Activated CD4-positive, alpha-beta T cell treated with anti-CD3 and anti-CD28 coated beads, Interleukin-2, Interleukin-4, amounts not matched to agents 100 ng/mL and 50 ng/mL, durations not matched to agents 16 hours and 8 hours (primary cell): Measurements from ENCODE around the gene ITGA11.

ENCODE experiments used
- DNase-seq: peaks from one replicate; pipeline ENCODE4 v3.0.0-alpha.2; 2020; ENCODE audit warnings: low spot score

ITGA11 gene

DNA sequence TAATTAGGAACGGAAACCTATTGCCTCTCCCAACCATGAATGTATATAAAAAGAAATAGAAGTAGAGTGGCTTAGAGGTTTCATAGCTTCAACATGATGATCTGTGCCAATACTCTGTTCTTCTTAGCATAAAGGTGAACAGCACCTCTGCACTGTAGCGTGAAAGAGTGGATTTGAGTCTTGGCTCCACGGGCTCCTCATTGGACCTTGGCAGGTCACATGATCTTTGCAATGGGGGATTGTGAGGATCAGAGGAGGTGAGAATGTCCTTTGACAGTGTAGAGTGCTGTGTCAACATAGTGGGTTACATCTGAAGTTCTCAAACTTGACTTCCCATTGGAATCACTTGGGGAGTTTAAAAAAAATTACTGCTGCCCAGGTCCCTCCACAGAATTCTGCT lies 103.0 kb downstream of the ITGA11 start:
- DNase-seq = no peak

DNA sequence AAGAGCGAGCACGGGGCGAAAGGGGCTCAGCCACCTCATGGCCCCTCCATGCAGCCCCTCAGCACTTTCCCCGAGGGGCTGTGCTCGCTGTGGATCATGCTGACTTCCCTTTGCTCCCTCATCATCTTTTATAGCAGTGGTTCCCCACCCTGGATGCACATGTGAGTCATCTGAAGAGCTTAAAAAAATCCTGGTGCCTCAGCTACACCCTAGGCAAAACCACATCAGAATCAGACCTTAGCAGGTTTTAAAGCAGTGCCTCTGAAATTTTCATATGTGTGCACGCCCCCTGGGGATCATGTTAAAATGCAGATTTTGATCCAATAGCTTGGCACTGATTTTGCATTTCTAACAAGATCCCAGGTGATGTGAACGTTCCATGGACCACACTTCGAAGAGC lies 103.5 kb downstream of the ITGA11 start:
- DNase-seq = no peak

DNA sequence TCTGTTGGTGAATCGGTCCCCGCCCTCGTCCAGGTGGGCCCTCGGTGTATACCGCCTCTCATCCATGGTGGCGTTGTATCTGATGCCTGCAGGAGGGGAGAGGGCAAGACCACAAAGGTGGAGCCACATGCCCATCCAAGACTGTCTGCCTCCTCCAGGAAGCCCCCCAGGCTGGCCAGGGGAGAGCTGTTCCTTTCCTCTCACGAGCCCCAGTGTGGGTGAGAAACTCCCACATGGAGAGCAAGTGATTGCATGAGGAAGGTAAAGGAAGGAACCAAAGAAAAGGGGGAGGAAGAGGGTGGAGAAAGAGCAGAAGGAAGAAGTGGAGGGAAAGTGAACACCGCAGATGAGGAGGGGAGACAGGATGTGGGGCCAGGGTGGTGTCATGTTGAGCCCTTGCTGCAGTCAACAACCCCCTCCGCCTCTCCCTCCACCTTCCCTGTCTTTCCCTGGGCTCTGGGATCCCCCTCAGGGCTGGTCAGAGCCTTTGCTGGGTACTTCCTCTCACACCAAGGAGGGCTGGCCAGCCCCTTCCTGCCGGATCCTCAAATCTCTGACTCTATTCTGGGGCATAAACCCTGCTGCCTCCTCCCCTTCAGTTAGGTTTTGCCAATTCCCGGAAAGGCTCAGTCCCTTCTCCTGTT lies 105.1 kb downstream of the ITGA11 start:
- no peak for DNase-seq

DNA sequence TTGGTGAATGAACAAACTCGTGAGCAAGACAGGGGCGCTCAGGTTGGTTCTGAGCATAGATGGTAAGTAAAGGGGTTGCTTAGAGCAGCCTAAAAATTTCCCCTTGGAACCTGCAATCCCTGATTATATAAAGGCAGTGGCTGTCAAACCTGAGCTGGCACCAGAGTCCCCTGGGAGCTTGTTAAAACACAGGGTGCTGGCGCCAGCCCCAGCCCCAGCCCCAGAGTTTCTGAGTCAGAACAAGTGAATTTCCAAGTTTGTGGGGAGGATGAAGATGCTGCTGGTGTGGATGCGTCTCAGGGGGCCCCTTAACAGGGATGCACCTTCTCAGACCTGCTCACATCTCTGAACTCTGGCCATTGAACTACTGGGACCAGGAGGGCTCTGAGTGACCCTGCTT lies 106.2 kb downstream of the ITGA11 start:
- no peak for DNase-seq

DNA sequence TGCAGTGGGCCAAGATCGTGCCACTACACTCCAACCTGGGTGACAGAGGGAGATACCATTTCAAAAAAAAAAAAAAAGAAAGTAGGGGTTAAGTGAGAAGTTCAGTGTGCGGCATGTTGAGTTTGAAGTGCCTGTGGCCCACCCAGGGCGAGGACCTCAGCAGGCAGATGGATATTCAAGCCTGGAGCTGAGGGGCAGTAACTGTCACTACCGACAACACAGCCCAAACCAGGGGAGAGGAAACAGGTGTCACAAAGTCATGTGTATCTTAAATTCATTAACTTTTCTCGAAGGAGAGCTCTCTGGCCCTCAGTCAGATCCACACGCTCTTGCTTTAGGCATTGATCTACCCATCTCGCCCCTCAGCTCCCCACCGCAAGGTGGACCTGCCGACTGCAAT lies 109.2 kb downstream of the ITGA11 start:
- no peak for DNase-seq

DNA sequence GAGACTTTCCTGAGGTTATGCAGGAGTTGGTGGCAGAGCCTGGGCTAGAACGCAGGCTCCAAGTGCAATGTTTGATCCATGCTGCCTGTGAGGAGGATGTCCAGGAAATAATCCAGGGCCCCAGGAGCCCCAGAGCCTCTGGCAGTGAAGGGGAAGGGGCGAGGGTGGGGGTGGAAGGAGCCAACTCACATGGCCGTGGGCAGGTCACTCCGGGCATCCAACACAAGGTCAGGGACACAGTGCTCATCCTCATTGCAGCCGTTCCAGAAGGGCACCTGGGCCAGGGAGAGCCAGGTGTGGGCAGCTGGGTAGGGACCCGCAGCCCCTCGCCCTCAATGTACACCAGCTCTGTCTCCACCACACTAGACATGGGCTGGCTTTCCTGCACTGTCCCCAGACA lies 110.7 kb downstream of the ITGA11 start:
- DNase-seq = no peak

DNA sequence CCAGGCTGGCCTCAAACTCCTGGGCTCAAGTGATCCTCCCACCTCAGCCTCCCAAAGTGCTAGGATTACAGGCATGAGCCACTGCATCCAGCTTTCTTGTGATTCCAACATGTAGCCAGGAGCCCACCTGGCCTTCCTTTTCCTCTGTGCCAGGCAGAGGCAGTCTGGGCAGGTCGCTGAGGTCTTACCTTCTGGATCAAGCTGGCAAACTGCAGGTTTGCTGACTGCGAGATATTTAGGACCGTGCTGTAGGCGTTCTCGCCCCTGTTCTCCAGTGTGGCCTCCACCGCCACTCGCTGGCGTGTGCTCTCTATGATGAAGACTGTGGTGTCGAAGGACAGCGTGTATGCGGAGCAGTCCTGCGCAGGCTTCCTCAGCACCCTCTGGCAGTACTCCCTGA lies 112.0 kb downstream of the ITGA11 start:
- no peak for DNase-seq

DNA sequence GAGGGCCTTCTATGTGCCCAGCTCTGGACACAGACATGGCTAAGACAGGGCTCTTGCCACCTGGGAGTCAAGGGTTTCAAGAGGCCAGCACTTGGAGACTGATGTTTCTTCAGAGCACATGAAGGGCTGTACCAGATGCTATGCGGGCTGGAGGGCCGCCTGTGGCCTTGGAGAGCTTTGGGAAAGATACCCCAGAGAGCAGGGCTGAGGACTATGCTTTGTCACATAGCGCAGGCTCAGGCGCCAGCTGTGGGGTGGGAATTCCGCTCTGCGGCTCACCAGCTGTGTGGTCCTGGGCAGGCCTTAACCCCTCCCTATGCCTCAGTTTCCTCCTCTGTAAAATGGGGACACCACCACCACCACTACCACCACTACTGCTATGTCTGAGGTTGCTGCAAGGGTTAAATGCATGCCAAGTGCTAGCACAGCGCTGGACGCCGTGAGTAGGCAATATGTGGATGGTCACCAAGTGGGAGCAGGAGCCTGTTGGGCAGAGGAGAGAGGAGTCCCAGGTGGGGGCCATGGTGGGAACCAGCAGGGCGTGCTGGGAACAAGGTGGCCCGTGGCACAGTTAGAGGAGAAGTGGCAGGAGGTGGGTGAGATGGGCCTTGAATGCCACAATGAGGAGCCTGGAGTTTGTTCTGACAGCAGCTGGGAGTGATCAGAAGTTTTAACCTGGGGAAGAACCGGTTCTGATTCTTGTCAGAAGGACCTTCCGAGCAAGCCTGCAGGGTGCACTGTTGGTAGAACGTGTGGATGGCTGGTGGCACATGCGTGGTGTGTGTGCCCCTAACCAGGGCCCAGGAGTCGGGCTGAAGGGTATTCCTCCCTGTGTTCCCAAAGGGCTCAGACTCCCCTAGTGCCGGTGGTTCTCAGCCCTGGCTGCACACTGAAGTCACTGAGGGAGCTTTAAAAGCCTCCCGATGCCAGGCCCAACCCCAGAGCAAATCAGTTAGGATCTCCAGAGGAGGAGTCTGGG lies 112.7 kb downstream of the ITGA11 start:
- DNase-seq = no peak

DNA sequence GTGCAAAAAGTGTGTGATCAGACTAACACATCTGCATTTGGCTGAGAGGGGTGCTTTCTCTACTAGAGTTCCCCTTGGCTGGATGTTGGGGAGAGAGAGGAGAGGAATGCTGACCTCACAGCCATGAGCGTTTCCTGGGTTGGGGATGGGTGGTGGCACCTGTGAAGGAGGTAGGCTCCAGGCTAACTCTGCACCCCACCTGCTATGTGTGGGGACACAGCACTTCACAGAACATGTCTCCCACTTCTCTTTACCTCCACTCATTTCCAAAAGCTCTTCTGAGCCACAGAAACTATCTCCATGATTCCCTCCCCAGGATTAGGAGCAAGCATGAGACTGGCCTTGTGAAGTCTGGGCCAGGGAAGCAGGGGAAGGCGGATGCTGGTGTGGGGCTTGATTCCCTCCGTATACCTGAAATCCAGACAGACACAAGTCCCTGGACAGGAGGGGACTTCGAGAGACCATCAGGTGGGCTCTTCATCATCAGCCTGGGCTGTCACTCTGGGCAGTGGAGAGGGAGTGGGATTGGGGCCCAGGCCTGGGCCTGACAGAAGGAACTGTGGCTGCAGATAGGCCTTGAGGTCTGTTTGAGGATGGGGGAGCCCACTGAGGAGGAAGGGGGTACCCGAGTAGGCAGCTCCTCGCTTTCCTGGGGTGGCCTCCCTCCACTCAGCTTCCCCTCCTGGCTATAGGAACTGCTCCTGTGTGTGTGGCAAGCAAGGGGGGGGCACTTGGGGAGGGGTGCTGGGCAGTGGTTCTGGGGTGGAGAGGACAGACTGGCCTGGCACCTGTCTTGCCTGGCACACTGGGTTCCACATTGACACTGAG lies 113.7 kb downstream of the ITGA11 start:
- no peak for DNase-seq

DNA sequence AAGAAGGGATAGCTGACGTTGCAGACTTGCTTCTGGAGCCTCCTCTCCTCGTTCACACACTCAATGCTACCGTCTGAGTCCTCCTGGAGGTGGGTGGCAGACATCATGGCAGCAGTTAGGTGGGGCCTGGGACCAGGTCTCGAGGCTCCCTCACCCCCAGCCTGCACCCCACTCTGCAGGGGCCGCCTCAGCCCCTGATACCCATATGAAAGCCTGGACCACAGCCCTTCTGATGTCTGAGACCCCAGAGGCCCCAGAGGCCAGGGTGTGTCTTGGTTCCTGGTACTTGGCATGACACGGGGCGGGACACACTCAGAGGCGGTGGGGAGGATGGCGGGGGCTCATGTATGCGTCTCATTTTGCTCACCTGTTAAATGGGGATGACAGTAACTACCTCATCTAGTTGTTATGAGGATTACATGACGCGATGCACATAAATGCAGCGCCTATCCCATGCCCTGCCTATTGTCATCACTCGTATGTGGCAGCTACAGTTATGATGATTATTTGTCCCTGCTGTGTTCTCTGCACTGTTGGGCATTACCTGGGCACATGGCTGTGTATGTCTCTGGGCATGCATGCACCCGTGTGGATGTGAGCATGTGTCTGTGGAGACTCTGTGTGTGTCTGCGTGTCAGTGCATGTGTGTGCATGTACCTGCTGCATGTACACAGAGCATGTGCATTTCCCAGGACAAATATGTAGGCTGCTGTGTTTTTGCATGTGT lies 114.5 kb downstream of the ITGA11 start:
- DNase-seq = no peak

DNA sequence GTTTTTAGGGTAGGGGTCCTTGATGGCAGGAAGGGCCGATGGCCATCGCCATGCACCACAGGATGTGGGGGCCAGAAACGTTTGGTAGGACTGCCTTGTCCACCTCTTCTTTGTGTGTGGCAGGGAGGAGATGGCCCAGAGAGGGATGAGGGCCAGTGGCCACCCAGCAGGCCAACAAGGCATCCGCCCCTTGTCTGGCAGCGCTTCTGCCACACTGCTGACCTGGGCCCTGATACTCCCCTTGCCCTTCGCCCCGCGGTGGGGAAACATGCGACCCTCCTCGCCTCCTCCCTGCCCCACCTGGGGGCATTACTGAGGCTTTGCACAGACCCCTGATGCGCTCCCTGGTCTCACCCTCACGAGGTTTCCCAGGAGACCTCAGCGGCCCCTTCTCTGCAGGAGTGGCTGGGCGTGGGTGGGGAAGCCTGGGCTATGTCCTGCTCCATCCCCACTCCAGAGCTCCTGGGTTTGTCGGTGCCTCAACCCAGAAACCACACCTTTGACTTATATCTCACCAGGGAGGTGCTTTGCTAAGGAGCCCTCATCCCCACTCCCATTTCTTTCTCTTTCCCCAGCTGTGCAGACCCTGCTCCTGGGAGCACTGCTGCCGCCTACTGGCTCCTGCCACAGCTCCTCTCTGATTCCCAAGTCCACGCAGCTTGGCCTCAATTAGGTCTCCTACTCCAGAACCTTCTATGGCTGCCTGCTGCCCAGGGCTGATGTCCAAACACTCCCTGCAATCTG lies 115.7 kb downstream of the ITGA11 start:
- no peak for DNase-seq

DNA sequence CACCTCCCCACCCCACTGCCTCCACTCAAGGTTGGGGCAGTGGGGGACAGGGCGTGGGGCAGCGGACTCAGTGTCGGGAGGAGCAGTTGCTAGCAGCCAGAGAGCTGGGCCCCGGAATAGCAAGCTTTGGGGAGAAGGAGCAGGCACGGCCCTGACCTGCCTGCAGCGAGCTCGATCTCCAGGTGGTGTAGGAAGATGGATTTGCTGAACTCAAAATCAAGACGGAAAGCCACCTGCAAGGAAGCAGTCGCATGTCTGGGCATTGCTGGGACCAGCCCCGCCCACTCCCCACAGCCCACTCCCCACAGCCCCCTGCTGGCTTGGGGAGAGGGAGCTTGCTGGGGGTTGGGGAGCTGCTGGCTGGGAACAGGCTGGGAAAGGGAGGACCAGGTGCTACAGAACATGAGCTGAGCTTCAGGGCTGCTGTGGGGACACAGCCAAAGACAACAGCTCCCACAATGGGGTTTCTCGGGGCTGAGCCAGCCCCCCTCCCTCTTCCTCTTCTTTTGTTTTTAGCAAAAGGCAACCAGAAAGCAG lies 116.4 kb downstream of the ITGA11 start:
- DNase-seq = no peak

DNA sequence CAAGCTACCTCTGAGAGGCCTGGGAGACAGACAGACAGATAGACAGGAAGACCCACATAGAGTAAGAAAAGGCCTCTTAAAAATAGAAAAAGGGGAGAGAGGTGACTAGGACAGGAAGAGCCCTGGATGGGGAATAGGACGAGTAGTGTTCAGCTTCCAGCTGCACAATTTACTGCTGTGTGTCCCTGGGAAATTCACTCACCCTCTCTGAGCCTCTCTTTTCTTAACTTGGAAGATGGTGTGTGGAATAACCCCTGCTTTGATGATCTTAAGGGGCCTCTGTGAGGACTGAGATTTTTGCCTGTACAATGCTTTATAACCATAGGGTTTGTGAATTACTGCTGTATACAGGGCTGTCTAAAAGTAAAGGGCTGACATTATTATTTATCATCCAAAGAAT lies 116.9 kb downstream of the ITGA11 start:
- no peak for DNase-seq

DNA sequence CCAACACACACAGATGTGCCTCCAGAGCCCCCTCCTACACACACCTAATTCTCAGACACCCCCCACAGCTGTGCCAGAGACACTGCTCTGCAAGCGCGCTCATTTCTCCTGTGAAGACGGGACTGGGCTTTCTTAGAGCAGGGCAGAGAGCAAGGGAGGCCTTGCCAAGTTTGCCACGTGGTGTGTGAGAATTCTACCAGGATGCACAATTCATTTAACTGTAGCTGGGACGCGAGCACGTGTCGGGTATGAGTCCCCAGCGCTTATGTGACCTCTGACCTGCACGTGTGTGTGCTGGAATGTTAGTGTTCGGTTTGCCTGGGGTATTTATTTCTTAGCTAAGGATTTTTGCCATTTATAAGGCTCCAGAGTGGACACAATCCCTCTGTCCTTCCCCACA lies 117.4 kb downstream of the ITGA11 start:
- DNase-seq = no peak

DNA sequence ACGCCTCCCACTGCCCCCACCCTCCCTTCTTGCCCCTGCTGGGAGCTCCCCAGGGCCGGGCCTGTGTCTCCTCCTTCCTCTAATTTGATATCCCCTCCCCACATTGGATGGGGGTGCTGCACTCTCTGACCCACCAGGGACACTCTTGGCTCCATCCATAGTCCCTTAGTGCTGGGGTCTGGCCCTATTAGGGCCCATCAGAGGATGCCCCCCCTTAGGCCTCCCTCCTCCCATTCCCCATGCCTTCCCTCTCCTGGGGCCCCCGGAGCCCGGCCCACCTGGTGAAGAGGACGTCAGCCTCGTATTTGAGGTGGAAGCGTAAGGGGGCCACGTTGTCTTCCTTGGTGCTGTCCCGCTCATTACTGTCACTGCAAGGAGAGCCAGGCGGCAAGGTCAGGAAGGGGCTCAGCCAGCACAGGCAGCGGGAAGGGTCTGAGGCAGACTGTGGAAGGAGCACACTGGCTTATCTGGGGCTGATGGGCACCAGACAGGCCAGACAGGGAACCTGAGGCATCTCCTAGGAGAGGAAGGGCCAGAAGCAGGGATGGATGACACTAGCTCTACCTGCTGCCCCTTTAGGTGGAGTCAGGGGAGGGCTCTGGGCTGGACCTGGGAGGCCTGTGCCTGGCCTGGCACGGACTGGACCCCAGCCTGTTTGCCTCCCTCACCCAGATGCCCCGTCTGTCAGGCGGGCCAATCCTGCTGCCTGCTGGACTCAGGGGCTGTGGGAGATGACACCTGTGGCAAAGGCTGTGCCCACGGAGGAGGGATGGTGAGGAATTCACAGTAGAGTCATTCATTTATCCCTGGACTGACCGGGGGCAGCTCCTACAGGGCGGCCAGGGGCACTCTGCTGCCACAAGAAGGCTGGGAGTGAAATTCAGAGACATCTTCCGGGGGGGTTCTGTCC lies 118.2 kb downstream of the ITGA11 start:
- DNase-seq = no peak

DNA sequence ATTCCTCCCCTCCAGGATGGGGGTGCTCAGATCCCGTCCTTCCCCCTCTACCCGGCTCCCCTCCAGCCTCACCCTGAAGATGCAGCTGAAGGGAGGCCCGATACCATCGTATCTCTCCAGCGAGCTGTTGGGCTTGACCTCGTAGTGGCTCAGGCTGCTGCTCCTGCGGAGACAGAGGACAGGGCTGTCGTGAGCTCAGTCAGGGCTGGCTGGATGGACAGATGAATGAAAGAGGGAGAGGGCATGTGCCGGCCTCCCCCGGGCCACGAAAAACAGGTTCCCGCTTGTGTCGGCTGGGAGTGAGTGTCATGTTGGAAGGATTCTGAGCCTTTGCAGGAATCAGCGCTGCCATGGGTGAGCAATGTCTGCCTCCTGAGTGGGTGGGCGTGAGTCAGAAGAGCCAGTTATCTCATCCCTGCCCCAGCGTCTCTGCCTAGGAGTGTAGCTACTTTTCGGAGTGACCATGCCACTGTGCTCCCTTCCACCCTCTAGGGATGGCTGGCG lies 119.2 kb downstream of the ITGA11 start:
- DNase-seq = no peak

DNA sequence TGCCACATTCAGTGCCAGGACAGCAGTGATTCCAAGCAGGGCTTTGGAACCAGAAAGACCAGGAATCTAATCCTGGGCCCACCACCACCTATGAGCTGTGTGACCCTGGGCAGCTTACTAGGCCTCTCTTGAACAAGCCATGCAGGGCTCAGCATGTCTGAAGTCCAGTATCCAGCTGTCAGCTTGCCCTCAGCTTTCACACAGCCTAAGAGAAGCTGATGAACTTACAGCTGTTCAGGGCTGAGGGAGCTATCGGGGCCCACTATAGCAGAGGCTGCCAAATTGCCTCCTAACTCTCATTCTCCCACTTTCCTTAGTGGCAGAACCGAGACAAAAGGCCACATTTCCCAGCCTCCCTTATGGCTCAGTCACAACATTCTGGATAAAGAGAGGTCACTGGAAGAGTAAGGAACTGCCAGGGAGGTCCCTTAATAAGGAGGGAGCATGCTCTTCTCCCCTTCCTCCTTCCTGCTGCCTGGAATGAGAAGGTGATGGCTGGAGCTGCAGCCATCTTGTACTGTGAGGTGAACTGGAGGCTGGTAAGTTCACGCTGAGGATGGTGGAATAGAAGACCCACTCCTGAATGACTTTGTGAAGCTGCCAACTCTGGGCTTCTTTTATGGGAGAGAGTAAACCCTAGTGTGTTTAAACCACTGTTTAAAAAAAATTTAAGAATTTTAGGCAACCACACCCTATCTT lies 120.0 kb downstream of the ITGA11 start:
- DNase-seq = no peak

DNA sequence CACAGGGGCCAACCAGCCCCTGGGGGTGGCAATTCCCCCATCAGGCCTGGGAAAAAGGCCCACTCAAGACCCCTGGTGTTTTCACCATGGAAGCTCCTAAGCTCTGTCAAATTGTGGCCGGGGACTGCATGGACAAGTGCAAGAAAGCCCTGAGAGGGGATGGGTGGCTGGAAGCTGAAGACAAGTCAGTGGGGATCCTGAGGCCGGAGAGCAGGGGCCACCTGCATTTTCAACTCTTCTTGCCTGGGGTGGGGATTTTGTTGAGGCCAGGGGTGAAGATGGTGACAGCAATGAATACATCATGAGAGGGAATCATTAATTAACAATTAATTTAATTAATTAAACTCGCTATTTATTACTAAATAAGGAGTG lies 120.5 kb downstream of the ITGA11 start:
- no peak for DNase-seq

DNA sequence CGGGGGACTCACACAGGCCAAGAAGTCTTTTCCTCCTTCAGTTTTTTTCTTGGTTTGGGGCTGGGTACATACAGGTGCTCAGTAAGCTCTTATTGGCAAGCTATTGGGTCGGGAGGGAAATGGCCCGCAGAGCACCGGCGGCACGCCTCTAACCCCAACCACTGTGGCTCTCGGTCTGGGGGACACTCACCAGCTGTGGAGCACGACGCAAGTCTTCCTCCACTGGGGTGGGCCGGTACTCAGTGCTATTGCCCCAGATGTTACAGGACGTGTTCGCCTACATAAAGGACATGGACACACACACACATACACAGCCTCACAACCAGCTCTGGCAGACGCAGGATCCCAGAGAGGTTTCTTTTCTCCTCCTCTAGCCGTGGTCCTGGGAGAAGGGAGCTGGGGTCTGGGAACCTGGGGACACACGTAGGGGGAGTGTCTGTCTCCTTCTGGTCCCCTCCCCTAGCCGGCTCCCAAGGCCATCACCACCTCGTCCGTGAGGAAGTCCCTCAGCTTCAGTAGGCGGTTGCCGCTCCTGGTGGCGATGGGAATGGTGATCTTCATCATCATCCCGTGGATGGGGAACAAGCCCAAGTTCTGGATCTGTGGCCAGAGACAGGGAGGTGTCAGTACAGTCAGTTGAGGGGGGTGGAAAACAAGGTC lies 121.0 kb downstream of the ITGA11 start:
- no peak for DNase-seq
